GM19324 (cell line): ENCODE measurements around the gene EIF2B2.
"Not testable (repeated sequence)": the region's sequence is repeated elsewhere in the genome, so short reads cannot be mapped to it uniquely, and the experiment has no call there.

ENCODE experiments used
- ATAC-seq: cut with Tn5 transposase; IDR thresholded peaks from one replicate; pipeline ENCODE4 v1.9.1; 2021; ENCODE audit warnings: mild to moderate bottlenecking, moderate library complexity; ENCODE audit not compliant: unreplicated experiment, low FRiP score

Gene EIF2B2

GRCh38 chr14:74985806-74986205 is 16.9 kb upstream of the EIF2B2 start:
- no peak for ATAC-seq

GRCh38 chr14:74988131-74988530 is 14.6 kb upstream of the EIF2B2 start:
- no peak for ATAC-seq

GRCh38 chr14:74988993-74989392 is 13.7 kb upstream of the EIF2B2 start:
- ATAC-seq, result no peak

GRCh38 chr14:74994182-74994581 is 8.5 kb upstream of the EIF2B2 start:
- not testable (repeated sequence) for ATAC-seq

- ATAC-seq, result not testable (repeated sequence)
Observed at GRCh38 chr14:74995781-74996180, 6.9 kb upstream of the EIF2B2 start.

- ATAC-seq, result no peak
Observed at GRCh38 chr14:75001261-75001660, 1.5 kb upstream of the EIF2B2 start.

GRCh38 chr14:75001899-75002298 is 822 bp upstream of the EIF2B2 start:
- no peak for ATAC-seq

GRCh38 chr14:75003250-75004027 is 718 bp downstream of the EIF2B2 start:
- no peak for ATAC-seq

- no peak for ATAC-seq
Observed at GRCh38 chr14:75005357-75005756, 2.6 kb downstream of the EIF2B2 start.

GRCh38 chr14:75009176-75009575 is 6.5 kb downstream of the EIF2B2 start:
- ATAC-seq, result no peak

- no peak for ATAC-seq
Observed at GRCh38 chr14:75010472-75011093, 7.9 kb downstream of the EIF2B2 start.

GRCh38 chr14:75011356-75011994 is 8.8 kb downstream of the EIF2B2 start:
- no peak for ATAC-seq

- ATAC-seq, result no peak
Observed at GRCh38 chr14:75013290-75013689, 10.6 kb downstream of the EIF2B2 start.

- no peak for ATAC-seq
Observed at GRCh38 chr14:75015496-75015895, 12.8 kb downstream of the EIF2B2 start.

GRCh38 chr14:75016815-75017214 is 14.1 kb downstream of the EIF2B2 start:
- ATAC-seq, result no peak

GRCh38 chr14:75018694-75019093 is 16.0 kb downstream of the EIF2B2 start:
- ATAC-seq, result no peak

- no peak for ATAC-seq
Observed at GRCh38 chr14:75022655-75023054, 19.9 kb downstream of the EIF2B2 start.

GRCh38 chr14:75023108-75023507 is 20.4 kb downstream of the EIF2B2 start:
- no peak for ATAC-seq

- no peak for ATAC-seq
Observed at GRCh38 chr14:75025082-75025481, 22.4 kb downstream of the EIF2B2 start.

GRCh38 chr14:75025876-75026275 is 23.2 kb downstream of the EIF2B2 start:
- ATAC-seq, result no peak

GRCh38 chr14:75030147-75030546 is 27.4 kb downstream of the EIF2B2 start:
- ATAC-seq, result no peak

- no peak for ATAC-seq
Observed at GRCh38 chr14:75032939-75033338, 30.2 kb downstream of the EIF2B2 start.
